Astrocyte of the spinal cord (primary cell): Measurements from ENCODE around the gene ASS1.

Source experiments
- DNase-seq: peaks from one replicate; pipeline ENCODE4 v3.0.0; 2011; ENCODE audit warnings: low read depth, low spot score
- H3K4me3 ChIP-seq: 2 replicates; pipeline ENCODE4 v1.5.1; 2011; ENCODE audit warnings: low read depth, mild to moderate bottlenecking, low read length, moderate library complexity
- CTCF ChIP-seq: IDR thresholded peaks from 2 replicates; pipeline ENCODE4 v1.5.1; 2012; ENCODE audit warnings: low read depth, mild to moderate bottlenecking, low read length, inconsistent platforms
- in situ Hi-C: cut with HindIII; loops from 2 replicates; pipeline ENCODE4 v1.10.0; 2017; ENCODE audit warnings: low sequenced_read_pairs

ASS1 gene

GRCh38 chr9:130402243-130402642 is 42.5 kb upstream of the ASS1 start:
- in situ Hi-C loops: no loop called here
- no peak overlapping the region for H3K4me3 ChIP-seq
- no peak for DNase-seq
- no peak for TF ChIP-seq CTCF

GRCh38 chr9:130402645-130403440 is 41.9 kb upstream of the ASS1 start:
- no peak for DNase-seq
- in situ Hi-C loops: no loop called here
- TF ChIP-seq CTCF: no peak
- H3K4me3 ChIP-seq: no peak overlapping the region

DNA sequence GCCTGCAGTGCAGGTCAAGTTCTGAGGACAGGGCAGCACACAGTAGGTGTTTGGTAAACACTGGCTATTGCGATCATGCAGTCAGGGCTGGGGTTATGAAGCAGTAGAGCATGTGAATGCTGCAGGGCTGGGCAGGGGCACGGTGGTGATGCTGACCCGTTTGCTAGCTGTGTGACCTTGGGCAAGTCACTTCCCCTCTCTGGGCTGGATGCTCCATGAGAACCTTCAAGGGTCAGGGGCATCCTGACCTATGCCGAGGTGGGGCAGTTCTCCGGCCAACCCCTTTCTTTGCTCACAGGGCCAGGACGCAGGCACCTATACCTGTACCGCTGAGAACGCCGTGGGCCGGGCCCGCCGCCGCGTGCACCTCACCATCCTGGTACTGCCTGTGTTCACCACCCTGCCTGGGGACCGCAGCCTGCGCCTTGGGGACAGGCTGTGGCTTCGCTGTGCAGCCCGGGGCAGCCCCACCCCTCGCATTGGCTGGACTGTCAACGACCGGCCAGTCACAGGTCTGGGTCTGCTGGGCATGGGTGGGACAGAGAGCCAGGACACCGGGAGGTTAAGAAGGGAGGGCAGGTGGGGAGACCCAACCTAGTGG is 39.0 kb upstream of the ASS1 start:
- in situ Hi-C loops: no loop called here
- no peak for TF ChIP-seq CTCF
- DNase-seq: no peak
- no peak overlapping the region for H3K4me3 ChIP-seq

DNA sequence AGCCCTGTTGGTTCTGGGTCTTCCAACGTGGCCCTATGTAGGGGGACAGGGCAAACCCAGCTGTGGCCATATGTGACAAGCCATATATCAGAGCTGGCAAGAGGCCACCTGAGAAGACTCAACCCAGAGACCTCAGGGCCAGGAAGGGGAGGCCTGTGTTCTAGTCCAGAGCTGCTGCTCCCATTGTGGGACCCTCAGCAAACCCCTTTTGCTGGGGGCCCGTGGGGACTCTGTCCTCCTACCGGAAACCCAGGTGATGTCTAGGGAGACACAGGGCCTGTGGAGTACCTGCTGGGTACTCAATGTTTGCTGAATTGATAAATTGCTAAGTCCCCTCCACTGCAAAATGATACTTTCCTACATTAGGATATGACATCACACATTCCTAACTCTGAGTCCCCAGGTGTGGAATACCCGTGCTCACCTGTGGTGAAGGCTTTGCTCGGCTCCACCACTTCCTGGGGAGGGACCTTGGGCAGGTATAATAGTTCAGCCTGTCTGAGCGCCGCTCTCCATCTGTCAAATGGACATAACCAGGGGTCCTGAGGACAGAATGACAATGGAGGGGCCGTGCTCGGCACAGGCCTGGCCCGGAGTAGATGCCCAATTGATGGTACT is 38.4 kb upstream of the ASS1 start:
- TF ChIP-seq CTCF: no peak
- DNase-seq: no peak
- no peak overlapping the region for H3K4me3 ChIP-seq
- in situ Hi-C loops: no loop called here

DNA sequence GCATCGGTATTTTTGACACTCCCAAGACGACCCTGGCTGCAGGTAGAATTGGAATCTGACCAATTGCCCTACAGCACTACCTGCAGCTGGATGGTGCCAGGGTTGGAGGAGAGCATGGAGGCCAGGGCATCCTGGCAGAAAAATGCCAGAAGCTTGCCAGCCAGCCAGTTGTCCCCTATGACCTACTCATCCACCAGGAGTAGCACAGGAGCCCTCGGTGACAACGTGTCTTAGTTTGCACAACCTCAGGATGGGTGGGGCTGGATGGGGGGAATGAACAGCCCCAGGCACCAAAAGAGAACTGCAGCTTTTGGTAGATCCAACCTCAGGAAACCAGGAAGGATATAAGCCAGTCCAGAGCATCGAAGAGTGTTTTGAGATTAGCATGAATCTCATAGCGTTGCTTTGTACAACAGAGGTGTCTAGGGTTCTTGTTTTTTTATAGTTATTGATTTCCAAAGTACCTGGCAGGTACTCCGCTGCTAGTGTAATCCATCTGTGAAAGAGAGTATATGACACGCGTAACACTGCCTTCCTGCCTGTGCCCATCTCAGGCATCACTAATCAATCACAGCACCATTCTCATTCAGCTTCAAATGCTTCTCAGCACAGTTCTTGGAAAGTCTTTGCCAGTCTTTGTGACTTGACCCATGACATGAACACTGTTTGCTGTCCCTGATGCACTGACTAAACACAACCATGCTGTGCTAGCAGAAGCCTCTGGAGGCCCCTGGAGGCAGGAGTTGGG is 36.7 kb upstream of the ASS1 start:
- in situ Hi-C loops: no loop called here
- TF ChIP-seq CTCF: no peak
- no peak for DNase-seq
- no peak overlapping the region for H3K4me3 ChIP-seq

GRCh38 chr9:130408669-130409068 is 36.1 kb upstream of the ASS1 start:
- no peak for TF ChIP-seq CTCF
- no peak for DNase-seq
- in situ Hi-C loops: no loop called here
- H3K4me3 ChIP-seq: no peak overlapping the region
